RWPE2 (cell line): ENCODE measurements around the gene RNF212.
A peak's percentile ranks its signal among the peaks of the same experiment; 100 is the strongest.

Source experiments
- ATAC-seq: fragments of 200-7000 bp; cut with Tn5 transposase; 3 replicates; pipeline ENCODE4 v1.9.1; 2021; ENCODE audit warnings: low read depth
- DNase-seq: peaks from one replicate; pipeline ENCODE4 v3.0.0-alpha.2; 2020; ENCODE audit warnings: low spot score
- H3K27ac ChIP-seq: fragments of 450-650 bp; 2 replicates; pipeline ENCODE4 v1.5.1; 2017; ENCODE audit warnings: mild to moderate bottlenecking; ENCODE audit not compliant: poor library complexity, severe bottlenecking
- H3K27me3 ChIP-seq: fragments of 250-450 bp; sonication (Bioruptor Pico); 2 replicates; pipeline ENCODE4 v1.5.1; 2021; ENCODE audit warnings: mild to moderate bottlenecking, moderate library complexity; ENCODE audit not compliant: insufficient read depth, poor library complexity, severe bottlenecking
- H3K36me3 ChIP-seq: fragments of 250-450 bp; sonication (Bioruptor Pico); 2 replicates; pipeline ENCODE4 v1.5.1; 2020; ENCODE audit warnings: low read depth, mild to moderate bottlenecking, moderate library complexity
- H3K4me1 ChIP-seq: fragments of 250-450 bp; sonication (Bioruptor Pico); 2 replicates; pipeline ENCODE4 v1.5.1; 2021; ENCODE audit warnings: mild to moderate bottlenecking, moderate library complexity; ENCODE audit not compliant: insufficient read depth, poor library complexity, severe bottlenecking
- H3K4me3 ChIP-seq: fragments of 250-450 bp; sonication (Bioruptor Pico); 2 replicates; pipeline ENCODE4 v1.5.1; 2021; ENCODE audit warnings: mild to moderate bottlenecking, moderate library complexity; ENCODE audit not compliant: severe bottlenecking
- H3K9me3 ChIP-seq: fragments of 250-450 bp; sonication (Bioruptor Pico); 2 replicates; pipeline ENCODE4 v1.5.1; 2021; ENCODE audit warnings: mild to moderate bottlenecking, moderate library complexity; ENCODE audit not compliant: severe bottlenecking
- CTCF ChIP-seq: fragments of 450-650 bp; IDR thresholded peaks from one replicate; pipeline ENCODE4 v1.5.1; 2017; ENCODE audit warnings: mild to moderate bottlenecking, moderate library complexity; ENCODE audit not compliant: poor library complexity, severe bottlenecking

Gene RNF212

GRCh38 chr4:1058997-1059665 lies 54.2 kb downstream of the RNF212 start:
- H3K9me3 ChIP-seq: no peaks in the 10 kb centered on the region

GRCh38 chr4:1058198-1058996 lies 55.0 kb downstream of the RNF212 start:
- Histone ChIP-seq H3K27ac (no peak overlapping the region), H3K4me3 (no peak overlapping the region), H3K27me3 (peaks cover 33% of the 10 kb centered on the region), H3K4me1 (no peaks in the 10 kb centered on the region), H3K36me3 (no peaks in the 10 kb centered on the region), H3K9me3 (no peaks in the 10 kb centered on the region)
- ATAC-seq (peak; percentile 40; the same call in 2 of the 3 replicates), DNase-seq (peak; percentile 34)
- no peak for TF ChIP-seq CTCF

More at GRCh38 chr4:1058997-1059665, 54.2 kb downstream of the RNF212 start:
- no peak overlapping the region for H3K27ac ChIP-seq
- no peaks in the 10 kb centered on the region for H3K36me3 ChIP-seq
- TF ChIP-seq CTCF: no peak
- H3K4me3 ChIP-seq: no peak overlapping the region
- ATAC-seq (peak; percentile 32; the same call in 2 of the 3 replicates), DNase-seq (no peak)
- peaks cover 33% of the 10 kb centered on the region for H3K27me3 ChIP-seq
- H3K4me1 ChIP-seq: no peaks in the 10 kb centered on the region

- Histone ChIP-seq H3K27me3 (peaks cover 43% of the 10 kb centered on the region), H3K27ac (no peak overlapping the region), H3K9me3 (no peaks in the 10 kb centered on the region), H3K4me3 (no peak overlapping the region), H3K4me1 (no peaks in the 10 kb centered on the region), H3K36me3 (no peaks in the 10 kb centered on the region)
- ATAC-seq (no peak), DNase-seq (no peak)
- no peak for TF ChIP-seq CTCF
Observed at GRCh38 chr4:1057403-1057745, 56.0 kb downstream of the RNF212 start.

GRCh38 chr4:1056671-1057402 lies 56.5 kb downstream of the RNF212 start:
- Histone ChIP-seq H3K27me3 (peaks cover 49% of the 10 kb centered on the region), H3K27ac (no peak overlapping the region), H3K36me3 (no peaks in the 10 kb centered on the region), H3K9me3 (no peaks in the 10 kb centered on the region), H3K4me1 (no peaks in the 10 kb centered on the region), H3K4me3 (no peak overlapping the region)
- TF ChIP-seq CTCF: no peak
- peak; percentile 53 for DNase-seq
- no peak for ATAC-seq
